ENCODE measurements around the gene TMEM178B. TPM values are rescaled to one million over a fixed set of nuclear protein-coding genes. Genes with fewer than 3 reads are reported as not detected.

TMEM178B gene
- total RNA-seq, 4 donors from 2014 or later = under 0.01 to 0.94 (median 0.35) TPM

GRCh38 chr7:141264511-141264910 is 190.6 kb downstream of the TMEM178B start:
- no peak for TF ChIP-seq CTCF (IDR thresholded peaks at IDR 0.05; ENCODE audit: low read depth)

- no peak for TF ChIP-seq CTCF (IDR thresholded peaks at IDR 0.05; ENCODE audit: low read depth)
Observed at GRCh38 chr7:141265668-141266067, 191.8 kb downstream of the TMEM178B start.

- no peak for TF ChIP-seq CTCF (IDR thresholded peaks at IDR 0.05; ENCODE audit: low read depth)
Observed at GRCh38 chr7:141268614-141269013, 194.8 kb downstream of the TMEM178B start.

GRCh38 chr7:141271451-141271850 is 197.6 kb downstream of the TMEM178B start:
- no peak for TF ChIP-seq CTCF (IDR thresholded peaks at IDR 0.05; ENCODE audit: low read depth)

- TF ChIP-seq CTCF (IDR thresholded peaks at IDR 0.05; ENCODE audit: low read depth) = no peak
Observed at GRCh38 chr7:141272417-141272816, 198.6 kb downstream of the TMEM178B start.

GRCh38 chr7:141275350-141275749 is 201.5 kb downstream of the TMEM178B start:
- TF ChIP-seq CTCF (IDR thresholded peaks at IDR 0.05; ENCODE audit: low read depth) = no peak

- TF ChIP-seq CTCF (IDR thresholded peaks at IDR 0.05; ENCODE audit: low read depth) = no peak
Observed at GRCh38 chr7:141276031-141276430, 202.2 kb downstream of the TMEM178B start.

All from subcutaneous adipose tissue (tissue), 4 donors.